Measurements from ENCODE around the gene CLK3. TPM values are rescaled to one million over a fixed set of nuclear protein-coding genes. Genes with fewer than 3 reads are reported as not detected.

The CLK3 gene
- total and polyA plus RNA-seq, 2 of the 8 experiments (the other 6 are each of a cell fraction or from before 2014, with no cell fraction given): 43.5 to 67.3 TPM

- TF ChIP-seq YY1 (IDR thresholded peaks at IDR 0.05; ENCODE audit: low read depth, low read length): no peak
- no peak for TF ChIP-seq EGR1 (IDR thresholded peaks at IDR 0.05; ENCODE audit: borderline replicate concordance, low read depth, low read length)
- TF ChIP-seq USF2 (IDR thresholded peaks at IDR 0.05; ENCODE audit: low read length): no peak
- no peak for TF ChIP-seq GTF2F1 (IDR thresholded peaks at IDR 0.05; ENCODE audit: borderline replicate concordance, low read depth, low read length)
Measured at GRCh38 chr15:74642348-74642733, 26.7 kb downstream of the CLK3 start (continued).

All from H1 (cell line).